Left colon (tissue), 2 donors: Measurements from ENCODE around the gene PTPN3. TPM values are rescaled to one million over a fixed set of nuclear protein-coding genes. Genes with fewer than 3 reads are reported as not detected.

Experiments used
- ATAC-seq: fragments of 200-7000 bp; cut with Tn5 transposase; one replicate; pipeline ENCODE4 v1.9.1; 2020; ENCODE audit warnings: mild to moderate bottlenecking, moderate library complexity
- DNase-seq, 2 donors: peaks; one replicate each; pipeline ENCODE4 v3.0.0-alpha.2; 2020
- intact Hi-C, 2 donors: fragments of 100-400 bp; cut with DNase I in 1 of 2; cut with micrococcal nuclease in 1 of 2; formaldehyde crosslinking; loops; one replicate each; pipeline versions ENCODE4 v1.11.2 to v1.14.0; 2022; cut with DNase I, micrococcal nuclease
- total RNA-seq, 2 donors: library from RNA; stranded (reverse); fragmentation: NEBNext Ultra II Directional; extraction: Animal tissue kit (Norgen Biotek cat#: 25700); gene quantifications; one replicate each; pipeline ENCODE4 v1.2.1, GENCODE V29; 2021
- donor health status: DM: no; HTN: no; CAD: no.
- donor health status: DM: yes; HTN: yes; CAD: no.

Gene PTPN3
- total RNA-seq, 2 donors from 2014 or later: 27.7 to 29.4 TPM

DNA sequence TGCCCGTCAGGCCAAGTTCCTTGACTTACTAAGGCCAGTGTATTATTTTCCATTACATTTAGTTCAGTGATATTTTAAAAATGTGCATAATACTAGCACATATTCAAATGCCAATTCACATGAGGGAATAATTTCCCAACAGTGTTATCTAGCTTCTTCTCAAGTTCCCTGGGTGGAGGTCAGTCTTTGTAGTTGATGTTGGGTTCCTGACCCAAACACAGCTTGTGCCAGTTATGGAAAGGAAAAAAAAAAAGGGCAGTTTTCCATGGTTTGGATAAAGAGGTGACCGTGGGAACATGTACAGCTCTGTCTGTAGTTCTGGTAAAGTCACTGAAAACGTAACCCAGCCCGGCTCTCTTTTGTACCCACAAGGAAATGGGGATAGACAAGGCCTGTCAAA is 11.5 kb upstream of the PTPN3 start:
- intact Hi-C loops: loop anchor here in 1 of 2 donors (10.0 kb wide), 1 partner anchor 65 kb away; no protein-coding TSS in a partner anchor
- DNase-seq: no peak
- ATAC-seq: no peak

DNA sequence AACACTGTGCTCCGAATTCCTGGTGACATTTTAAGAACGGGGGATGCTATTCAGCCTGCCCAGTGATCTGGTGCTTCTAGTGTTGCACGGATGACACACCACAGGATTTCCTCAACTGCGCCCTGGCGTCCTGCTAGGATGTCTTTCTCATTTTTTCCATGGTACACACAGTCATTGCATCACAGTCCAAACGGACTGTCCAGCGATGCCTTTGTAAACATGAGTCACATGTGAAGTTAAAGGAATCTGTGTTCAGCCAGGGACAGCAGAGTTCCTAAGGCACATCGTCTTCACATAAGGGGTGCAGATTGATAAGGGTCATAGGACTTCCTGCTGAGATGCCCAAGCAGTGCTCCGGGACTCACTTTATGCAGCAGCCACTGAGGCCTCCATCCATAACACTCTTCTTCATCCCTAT is 9.3 kb upstream of the PTPN3 start:
- intact Hi-C loops: no loop called here
- ATAC-seq (no peak), DNase-seq (no peak)

GRCh38 chr9:109506097-109506712 is 8.1 kb upstream of the PTPN3 start:
- intact Hi-C loops: no loop called here
- DNase-seq (no peak), ATAC-seq (peak; percentile 22)

GRCh38 chr9:109504689-109505088 is 6.6 kb upstream of the PTPN3 start:
- ATAC-seq (no peak), DNase-seq (no peak)
- intact Hi-C loops: no loop called here

GRCh38 chr9:109500421-109500974 is 2.4 kb upstream of the PTPN3 start:
- ATAC-seq: no peak
- intact Hi-C loops: no loop called here
- no peak for DNase-seq

- intact Hi-C loops: no loop called here
- peak; percentile 78 for ATAC-seq
- DNase-seq: peak; percentile 66 to 81
Observed at GRCh38 chr9:109499631-109500410, 1.7 kb upstream of the PTPN3 start.

- ATAC-seq (no peak), DNase-seq (no peak)
- intact Hi-C loops: no loop called here
Observed at GRCh38 chr9:109499093-109499630, 1.1 kb upstream of the PTPN3 start.

DNA sequence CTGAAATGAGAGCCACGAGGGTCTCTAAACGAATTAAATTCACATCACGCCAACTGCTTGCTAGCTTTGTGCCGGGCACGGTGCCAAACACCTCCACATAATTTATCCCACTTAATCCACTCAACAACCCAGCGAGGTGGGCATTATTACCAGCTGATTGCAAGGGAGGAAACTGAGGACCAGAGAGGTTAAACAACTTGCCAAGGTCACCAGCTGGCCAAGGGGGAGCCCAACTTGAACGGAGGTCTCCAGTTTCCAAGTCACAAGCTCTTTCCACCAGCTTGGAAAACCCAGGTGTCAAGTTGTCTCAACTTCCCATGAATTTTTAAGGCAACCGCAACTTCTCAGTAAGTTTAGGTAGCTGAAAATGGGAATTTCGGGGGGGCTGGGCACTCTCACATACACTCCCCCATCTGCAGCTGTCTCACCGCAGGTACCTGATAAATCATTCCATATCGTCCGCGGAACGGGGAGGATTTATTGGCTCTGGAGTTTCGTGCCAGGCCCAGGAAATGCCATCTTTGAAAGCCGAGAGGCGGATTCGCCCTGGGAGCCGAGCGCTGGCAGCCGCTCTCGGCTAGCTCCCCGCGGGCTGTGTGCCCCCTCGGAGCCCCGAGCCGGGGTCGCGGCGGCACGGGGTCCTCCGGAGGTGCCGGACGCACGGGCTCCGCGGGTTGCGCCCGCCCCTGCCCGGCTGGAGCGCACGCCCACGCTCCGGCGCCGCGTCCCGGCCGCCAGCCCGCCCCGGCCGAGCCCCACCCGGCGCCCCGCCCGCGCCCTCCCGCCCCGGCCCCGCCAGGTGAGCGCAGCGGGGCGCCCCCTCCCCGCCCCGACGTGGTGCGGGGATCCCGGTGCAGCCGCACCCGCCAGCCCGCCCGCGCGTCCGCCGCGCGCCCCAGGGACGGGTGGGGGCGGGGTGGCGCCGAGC is 617 bp downstream of the PTPN3 start:
- DNase-seq (peak; percentile 64), ATAC-seq (peak; percentile 61)
- intact Hi-C loops: no loop called here

DNA sequence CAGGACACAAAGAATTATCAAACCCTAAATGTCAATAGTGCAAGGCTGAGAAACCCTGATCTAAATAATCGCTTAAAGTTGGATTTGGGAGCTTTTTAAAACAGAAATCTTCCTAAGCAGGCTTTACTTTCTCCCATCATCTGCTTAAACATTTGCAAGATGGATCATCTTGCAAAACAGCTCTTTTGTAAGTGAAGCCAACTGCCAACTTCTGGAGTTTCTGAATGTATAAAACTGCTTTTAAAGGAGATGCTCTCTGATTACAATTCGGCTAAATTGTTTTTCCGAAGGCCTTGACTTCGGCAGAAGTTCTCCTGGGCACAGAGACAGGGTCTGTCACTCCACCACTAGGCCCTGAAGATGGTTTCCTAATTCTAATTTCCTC is 1.3 kb downstream of the PTPN3 start:
- no peak for ATAC-seq
- DNase-seq: no peak
- intact Hi-C loops: no loop called here

- peak; percentile 37 for ATAC-seq
- no peak for DNase-seq
- intact Hi-C loops: no loop called here
Observed at GRCh38 chr9:109496218-109496617, 1.9 kb downstream of the PTPN3 start.

DNA sequence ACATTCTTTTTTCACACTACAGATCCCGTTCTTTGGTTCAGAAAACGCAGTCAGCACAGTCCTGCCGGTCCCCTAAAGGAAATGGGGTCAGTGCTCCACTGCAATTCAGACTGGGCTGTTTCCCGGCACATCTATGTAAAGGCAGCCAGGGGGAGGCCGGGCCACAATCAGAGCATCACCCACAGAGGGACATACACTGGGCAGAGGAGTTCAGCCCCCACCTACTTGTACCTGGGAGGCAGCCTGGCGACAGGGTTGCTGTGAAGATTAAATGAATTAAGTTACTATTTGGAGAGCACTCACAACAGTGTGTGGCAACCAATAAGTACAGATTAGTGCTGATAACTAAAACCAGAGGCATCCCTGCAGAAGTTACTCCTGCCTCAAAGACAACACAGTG is 4.5 kb downstream of the PTPN3 start:
- DNase-seq (no peak), ATAC-seq (no peak)
- intact Hi-C loops: no loop called here

DNA sequence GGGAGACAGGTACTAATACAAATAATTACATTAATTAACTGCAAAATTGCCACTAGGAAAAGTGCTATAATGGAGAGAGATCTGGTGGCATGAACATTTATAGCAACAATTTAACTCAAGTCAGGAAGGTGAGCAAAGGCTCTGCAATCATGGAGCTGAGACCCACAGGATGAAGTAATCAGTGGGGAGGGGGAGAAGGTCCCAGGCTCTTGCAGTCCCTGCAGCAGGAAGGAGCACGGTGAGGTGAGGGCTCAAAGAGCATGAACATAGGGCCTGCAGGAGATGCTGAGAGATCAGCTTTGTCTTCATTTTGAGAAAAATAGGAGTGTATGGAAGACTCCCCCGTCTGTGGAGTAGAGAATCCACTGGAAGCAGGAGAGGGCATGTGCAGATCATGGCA is 6.5 kb downstream of the PTPN3 start:
- ATAC-seq: no peak
- intact Hi-C loops: no loop called here
- DNase-seq: no peak

- ATAC-seq: peak; percentile 98
- intact Hi-C loops: no loop called here
Observed at GRCh38 chr9:109488791-109489492, 9.2 kb downstream of the PTPN3 start.

GRCh38 chr9:109488351-109488750 is 9.8 kb downstream of the PTPN3 start:
- no peak for ATAC-seq
- intact Hi-C loops: no loop called here
- no peak for DNase-seq

More at GRCh38 chr9:109488791-109489492, 9.2 kb downstream of the PTPN3 start:
- DNase-seq: peak; percentile 27 to 50

DNA sequence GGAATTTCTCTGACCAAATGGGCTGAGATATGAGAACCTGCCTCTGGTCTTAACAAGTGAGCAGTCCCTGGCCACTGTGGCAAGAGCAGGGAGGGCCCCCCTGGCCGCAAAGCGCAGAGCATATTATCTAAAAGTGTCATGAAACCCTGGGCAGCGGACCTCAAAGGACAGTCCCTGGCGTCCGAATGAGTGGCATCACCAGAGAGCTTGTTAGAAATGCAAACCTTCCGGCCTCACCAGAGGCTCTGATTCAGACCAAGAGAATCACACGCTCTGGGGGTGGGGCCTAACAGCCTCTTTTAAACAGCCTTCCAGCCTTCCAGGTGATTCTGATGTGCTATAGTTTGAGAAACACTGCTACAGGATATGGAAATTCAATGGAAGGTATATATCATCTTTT is 10.9 kb downstream of the PTPN3 start:
- no peak for DNase-seq
- intact Hi-C loops: no loop called here
- ATAC-seq: no peak

GRCh38 chr9:109483744-109484429 is 14.2 kb downstream of the PTPN3 start:
- ATAC-seq (no peak), DNase-seq (no peak)
- intact Hi-C loops: no loop called here

DNA sequence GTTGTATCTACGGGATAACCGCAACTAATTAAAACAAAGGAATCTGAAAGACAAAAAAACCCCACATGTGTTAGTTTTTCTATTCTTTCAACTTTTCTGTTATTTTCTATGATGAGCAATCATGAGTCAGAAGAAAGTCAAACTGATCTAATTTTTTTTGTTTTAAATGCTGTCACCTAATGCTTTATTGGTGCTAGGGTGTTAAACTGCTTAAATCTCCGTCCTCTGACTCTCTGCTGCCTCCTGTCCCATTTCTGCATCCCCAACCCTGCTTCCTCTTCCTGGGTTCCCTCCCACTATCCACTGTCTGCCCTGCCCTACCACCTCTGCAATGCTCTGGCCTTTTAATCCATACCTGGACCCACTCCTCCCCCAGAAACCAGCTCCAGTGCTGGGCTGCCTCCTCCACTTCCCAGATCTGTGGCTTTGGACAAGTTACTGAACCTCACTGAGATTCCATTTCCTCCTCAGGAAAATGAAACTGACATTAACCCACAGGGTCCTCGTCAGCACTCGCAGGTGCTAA is 15.7 kb downstream of the PTPN3 start:
- DNase-seq: no peak
- ATAC-seq: no peak
- intact Hi-C loops: no loop called here

DNA sequence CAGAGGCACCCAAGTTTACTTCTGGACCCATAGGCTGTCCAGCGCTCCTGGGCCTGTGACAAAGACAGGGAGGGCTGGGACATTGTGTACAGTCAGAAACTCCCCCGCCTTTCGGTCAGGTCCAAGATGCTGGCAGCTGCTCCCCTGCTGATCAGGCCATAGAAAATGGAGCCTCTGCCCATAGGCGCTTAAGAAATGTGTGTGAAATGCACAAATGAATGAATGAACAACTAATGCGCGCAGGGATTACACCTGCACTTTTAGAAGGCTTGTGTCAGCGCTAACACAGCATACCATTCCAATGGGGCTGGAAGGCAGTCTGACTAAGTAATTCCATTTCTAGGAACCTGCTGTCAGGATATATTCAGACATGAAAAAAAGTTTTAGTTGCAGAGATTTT is 16.3 kb downstream of the PTPN3 start:
- no peak for ATAC-seq
- intact Hi-C loops: no loop called here
- no peak for DNase-seq
